Measurements from ENCODE around the gene SPRING1.
A peak's percentile ranks its signal among the peaks of the same experiment; 100 is the strongest.

Gene SPRING1

DNA sequence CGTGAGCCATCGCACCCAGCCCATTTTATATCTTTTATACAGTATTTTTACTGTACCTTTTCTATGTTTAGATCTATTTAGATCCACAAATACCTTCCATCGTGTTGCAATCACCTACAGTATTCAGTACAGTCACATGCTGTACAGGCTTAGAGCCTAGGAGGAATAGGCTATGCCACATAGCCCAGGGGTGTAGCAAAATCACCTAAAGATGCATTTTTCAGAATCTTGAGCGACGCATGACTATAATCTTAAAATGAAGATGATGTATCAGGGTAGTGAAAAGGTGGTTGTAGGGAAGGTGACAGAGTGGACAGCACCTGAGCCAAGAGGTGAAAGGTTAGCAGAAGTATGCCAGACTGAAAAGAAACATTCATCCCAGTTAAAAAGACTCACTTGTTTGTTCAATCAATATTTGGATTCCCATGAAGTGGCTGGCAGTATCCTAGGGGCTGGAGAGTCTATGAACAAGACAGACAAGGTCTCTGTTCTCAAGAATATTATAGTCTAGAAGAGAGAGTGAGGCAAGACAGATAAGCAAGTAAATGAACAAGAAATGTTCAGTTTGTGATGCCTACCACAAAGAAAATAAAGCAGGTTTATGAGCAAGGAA lies 3.6 kb downstream of the SPRING1 start:
- peak overlapping the region; percentile 37 for H3K4me2 ChIP-seq (ENCODE audit: low read depth, low read length, poor library complexity, severe bottlenecking)
- peaks cover 20% of the 10 kb centered on the region for H4K20me1 ChIP-seq (ENCODE audit: insufficient read depth, low read length, poor library complexity, severe bottlenecking)
- no peak overlapping the region for H3K9ac ChIP-seq (ENCODE audit: low read depth, low read length, poor library complexity, severe bottlenecking)
- no peak for TF ChIP-seq EZH2phosphoT487 (IDR thresholded peaks at IDR 0.05; ENCODE audit: borderline replicate concordance)
- TF ChIP-seq CTCF (conservative IDR thresholded peaks at IDR 0.05; ENCODE audit: low read length), result no peak
- no peak overlapping the region for H3K4me3 ChIP-seq (ENCODE audit: low read length, poor library complexity, severe bottlenecking)
- peaks cover 74% of the 10 kb centered on the region for H3K79me2 ChIP-seq (ENCODE audit: insufficient read depth, low read length)
- no peak overlapping the region for H2AFZ ChIP-seq (ENCODE audit: low read length)
- H3K9me2 ChIP-seq (replicated peaks; ENCODE audit: low read depth, low read length), result no peaks in the 10 kb centered on the region
- peaks cover 25% of the 10 kb centered on the region for H3K4me1 ChIP-seq (ENCODE audit: insufficient read depth, low read length, poor library complexity, severe bottlenecking)
- H3K36me3 ChIP-seq (ENCODE audit: insufficient read depth, low read length), result 0 out of 2 replicates have a peak, but pooled peaks cover 1% of the 10 kb centered on the region
- no peaks in the 10 kb centered on the region for H3K9me3 ChIP-seq (ENCODE audit: insufficient read depth, low read depth, low read length)
- no peaks in the 10 kb centered on the region for H3F3A ChIP-seq (ENCODE audit: low read depth)
- H3K27me3 ChIP-seq (ENCODE audit: insufficient read depth, low read length, poor library complexity, severe bottlenecking), result no peaks in the 10 kb centered on the region

- peaks cover 81% of the 10 kb centered on the region for H3K79me2 ChIP-seq (ENCODE audit: insufficient read depth, low read length)
- H2AFZ ChIP-seq (ENCODE audit: low read length), result no peak overlapping the region
- H3F3A ChIP-seq (ENCODE audit: low read depth), result no peaks in the 10 kb centered on the region
- no peaks in the 10 kb centered on the region for H3K27me3 ChIP-seq (ENCODE audit: insufficient read depth, low read length, poor library complexity, severe bottlenecking)
- no peaks in the 10 kb centered on the region for H3K9me3 ChIP-seq (ENCODE audit: insufficient read depth, low read depth, low read length)
- H3K9ac ChIP-seq (ENCODE audit: low read depth, low read length, poor library complexity, severe bottlenecking), result no peak overlapping the region
- no peak for TF ChIP-seq EZH2phosphoT487 (IDR thresholded peaks at IDR 0.05; ENCODE audit: borderline replicate concordance)
- TF ChIP-seq CTCF (conservative IDR thresholded peaks at IDR 0.05; ENCODE audit: low read length), result no peak
- H4K20me1 ChIP-seq (ENCODE audit: insufficient read depth, low read length, poor library complexity, severe bottlenecking), result peaks cover 17% of the 10 kb centered on the region
- H3K4me2 ChIP-seq (ENCODE audit: low read depth, low read length, poor library complexity, severe bottlenecking), result peak overlapping the region; percentile 16
- no peaks in the 10 kb centered on the region for H3K9me2 ChIP-seq (replicated peaks; ENCODE audit: low read depth, low read length)
- H3K36me3 ChIP-seq (ENCODE audit: insufficient read depth, low read length), result 0 out of 2 replicates have a peak, but pooled peaks cover 4% of the 10 kb centered on the region
- no peak overlapping the region for H3K4me3 ChIP-seq (ENCODE audit: low read length, poor library complexity, severe bottlenecking)
- peaks cover 21% of the 10 kb centered on the region for H3K4me1 ChIP-seq (ENCODE audit: insufficient read depth, low read length, poor library complexity, severe bottlenecking)
Measured at GRCh38 chr12:116731801-116732200, 6.1 kb downstream of the SPRING1 start.

DNA sequence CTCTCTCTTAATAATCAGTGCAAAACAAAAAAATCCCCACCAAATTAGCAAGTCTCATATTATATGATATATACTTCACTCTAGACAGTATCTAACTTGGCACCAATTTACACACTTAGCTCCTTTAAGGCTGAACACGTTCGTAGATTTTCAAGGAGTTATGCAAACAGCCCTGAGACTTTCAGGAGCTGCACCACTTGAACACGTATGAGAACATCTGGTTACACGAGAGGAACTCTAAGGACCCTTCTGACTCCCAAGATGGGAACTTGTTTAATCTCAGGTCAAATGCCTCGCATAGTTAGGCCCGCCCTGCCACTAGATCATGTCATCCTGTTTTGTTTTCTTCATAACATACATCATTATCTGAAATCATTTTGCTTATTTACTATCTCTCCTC lies 10.0 kb downstream of the SPRING1 start:
- H3K36me3 ChIP-seq (ENCODE audit: insufficient read depth, low read length), result peaks cover 4% of the 10 kb centered on the region; the same call in 1 of the 2 replicates
- no peaks in the 10 kb centered on the region for H3F3A ChIP-seq (ENCODE audit: low read depth)
- H3K9me3 ChIP-seq (ENCODE audit: insufficient read depth, low read depth, low read length), result no peaks in the 10 kb centered on the region
- peaks cover 13% of the 10 kb centered on the region for H3K4me1 ChIP-seq (ENCODE audit: insufficient read depth, low read length, poor library complexity, severe bottlenecking)
- H3K4me3 ChIP-seq (ENCODE audit: low read length, poor library complexity, severe bottlenecking), result no peak overlapping the region
- H2AFZ ChIP-seq (ENCODE audit: low read length), result no peak overlapping the region
- peaks cover 6% of the 10 kb centered on the region for H4K20me1 ChIP-seq (ENCODE audit: insufficient read depth, low read length, poor library complexity, severe bottlenecking)
- H3K79me2 ChIP-seq (ENCODE audit: insufficient read depth, low read length), result peaks cover 64% of the 10 kb centered on the region
- no peak overlapping the region for H3K9ac ChIP-seq (ENCODE audit: low read depth, low read length, poor library complexity, severe bottlenecking)
- no peaks in the 10 kb centered on the region for H3K27me3 ChIP-seq (ENCODE audit: insufficient read depth, low read length, poor library complexity, severe bottlenecking)
- TF ChIP-seq EZH2phosphoT487 (IDR thresholded peaks at IDR 0.05; ENCODE audit: borderline replicate concordance) (no peak), CTCF (conservative IDR thresholded peaks at IDR 0.05; ENCODE audit: low read length) (no peak)
- H3K9me2 ChIP-seq (replicated peaks; ENCODE audit: low read depth, low read length), result no peaks in the 10 kb centered on the region
- H3K4me2 ChIP-seq (ENCODE audit: low read depth, low read length, poor library complexity, severe bottlenecking), result no peak overlapping the region
